Effector memory CD4-positive, alpha-beta T cell (primary cell): ENCODE data around the gene MEGF8.

Experiments used
- DNase-seq, 3 donors: peaks; one replicate each; pipeline ENCODE4 v3.0.0-alpha.2; 2020
- H3K27ac ChIP-seq: 2 replicates; pipeline ENCODE4 v1.7.0; 2013; ENCODE audit warnings: mild to moderate bottlenecking, low read length, moderate library complexity; ENCODE audit not compliant: insufficient read depth, poor library complexity, severe bottlenecking
- H3K27me3 ChIP-seq: replicated peaks from 2 replicates; pipeline ENCODE4 v1.7.0; 2013; ENCODE audit warnings: mild to moderate bottlenecking, low read length; ENCODE audit not compliant: insufficient read depth, control insufficient read depth, poor library complexity, severe bottlenecking
- H3K36me3 ChIP-seq: 2 replicates; pipeline ENCODE4 v1.7.0; 2013; ENCODE audit warnings: mild to moderate bottlenecking, low read length, moderate library complexity; ENCODE audit not compliant: control insufficient read depth, insufficient read depth
- H3K4me1 ChIP-seq: 2 replicates; pipeline ENCODE4 v1.7.0; 2013; ENCODE audit warnings: low read length, mild to moderate bottlenecking; ENCODE audit not compliant: control insufficient read depth, insufficient read depth, poor library complexity, severe bottlenecking
- H3K4me3 ChIP-seq: 2 replicates; pipeline ENCODE4 v1.7.0; 2013; ENCODE audit warnings: low read length, low read depth, mild to moderate bottlenecking; ENCODE audit not compliant: insufficient read depth, poor library complexity, severe bottlenecking
- H3K9me3 ChIP-seq: 2 replicates; pipeline ENCODE4 v1.7.0; 2013; ENCODE audit warnings: mild to moderate bottlenecking, low read length, moderate library complexity; ENCODE audit not compliant: control insufficient read depth

Gene MEGF8

DNA sequence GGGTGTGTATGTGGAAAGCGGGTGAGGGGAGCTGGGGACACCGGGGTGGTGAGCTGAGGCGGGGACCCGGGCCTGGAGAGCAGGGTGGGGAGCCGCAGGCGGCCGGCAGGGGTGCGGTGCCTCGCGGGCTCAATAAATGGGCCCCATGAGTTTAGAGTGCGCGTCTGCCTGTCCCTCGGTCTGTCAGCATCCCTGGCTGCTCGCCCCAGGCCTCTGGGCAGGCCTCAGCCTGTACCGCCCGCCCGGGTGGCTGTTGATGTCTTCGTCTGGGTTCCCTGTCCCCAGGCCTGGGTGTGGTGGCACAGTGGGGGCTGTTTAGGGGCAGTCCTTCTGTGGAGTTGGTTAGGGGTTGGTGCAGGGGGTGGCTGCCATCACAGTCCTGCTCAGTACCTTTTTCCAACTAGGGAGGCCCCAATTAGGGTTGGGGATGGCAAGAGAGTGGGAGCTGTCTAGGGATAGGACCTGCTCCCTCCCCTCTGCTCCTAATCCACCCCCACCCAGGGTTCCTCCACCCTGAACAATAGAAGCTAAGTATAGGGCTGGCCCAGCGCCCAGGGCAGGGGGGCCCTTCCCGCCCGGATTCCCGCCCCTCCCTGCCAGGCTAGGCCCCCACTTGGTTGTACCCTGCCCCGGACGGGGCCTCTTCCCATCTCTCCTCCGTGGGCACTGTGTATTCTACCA, 44.1 kb upstream of the MEGF8 start:
- peak overlapping the region; percentile 75 for H3K27ac ChIP-seq
- no peaks in the 10 kb centered on the region for H3K9me3 ChIP-seq
- H3K4me1 ChIP-seq: peaks cover 46% of the 10 kb centered on the region
- no peaks in the 10 kb centered on the region for H3K27me3 ChIP-seq
- H3K36me3 ChIP-seq: no peaks in the 10 kb centered on the region
- peak overlapping the region; percentile 5 for H3K4me3 ChIP-seq
- DNase-seq: peak in 1 of 3 donors; percentile 22

DNA sequence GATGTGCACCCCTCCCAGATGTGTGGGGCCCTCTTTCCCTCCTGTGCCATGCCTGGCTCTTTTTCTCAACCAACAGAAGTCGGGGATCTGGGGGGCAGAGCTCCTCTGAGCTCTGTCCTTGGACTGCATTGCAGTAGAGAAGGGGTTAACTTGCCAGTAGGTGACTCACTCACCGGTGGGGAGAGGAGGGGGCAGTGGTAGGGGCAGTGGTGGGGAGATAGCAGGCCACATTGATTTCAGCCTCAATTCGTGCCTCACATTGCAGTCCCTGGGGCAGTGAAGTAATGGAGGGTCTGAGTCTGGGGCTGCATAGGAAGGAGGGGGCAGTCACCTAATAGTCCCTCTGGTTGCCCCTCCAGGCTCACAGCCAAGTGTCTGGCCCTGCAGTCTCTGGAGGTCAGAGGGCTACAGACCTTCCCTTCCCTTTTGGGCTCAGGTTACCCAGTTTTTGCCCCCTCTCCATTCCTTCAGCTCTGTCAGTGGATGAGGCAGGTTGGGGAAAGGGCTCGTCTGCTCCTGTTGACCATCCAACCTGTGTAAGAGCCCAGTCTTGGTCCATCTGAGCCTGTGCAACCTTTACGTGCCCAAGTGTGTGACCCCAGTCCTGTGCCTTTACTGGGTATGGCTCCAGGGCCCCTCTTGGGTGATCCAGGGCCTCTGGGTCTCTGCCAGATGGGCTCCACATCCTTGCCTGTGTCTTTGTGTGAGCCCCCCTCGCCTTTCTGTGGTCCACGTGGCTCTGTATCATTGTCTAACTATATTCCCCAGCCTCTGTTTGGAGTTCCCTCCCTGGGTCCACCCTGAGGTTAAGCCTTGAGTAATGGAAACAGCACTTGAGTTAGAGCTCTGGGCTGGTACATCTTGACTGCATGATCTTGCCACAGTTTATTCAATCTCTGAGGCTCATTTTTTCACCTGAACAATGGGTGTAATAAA, 43.3 kb upstream of the MEGF8 start:
- Histone ChIP-seq H3K27ac (peak overlapping the region; percentile 75), H3K4me3 (peak overlapping the region; percentile 11), H3K4me1 (peaks cover 41% of the 10 kb centered on the region), H3K36me3 (peaks cover 6% of the 10 kb centered on the region), H3K9me3 (no peaks in the 10 kb centered on the region), H3K27me3 (no peaks in the 10 kb centered on the region)
- DNase-seq: no peak

DNA sequence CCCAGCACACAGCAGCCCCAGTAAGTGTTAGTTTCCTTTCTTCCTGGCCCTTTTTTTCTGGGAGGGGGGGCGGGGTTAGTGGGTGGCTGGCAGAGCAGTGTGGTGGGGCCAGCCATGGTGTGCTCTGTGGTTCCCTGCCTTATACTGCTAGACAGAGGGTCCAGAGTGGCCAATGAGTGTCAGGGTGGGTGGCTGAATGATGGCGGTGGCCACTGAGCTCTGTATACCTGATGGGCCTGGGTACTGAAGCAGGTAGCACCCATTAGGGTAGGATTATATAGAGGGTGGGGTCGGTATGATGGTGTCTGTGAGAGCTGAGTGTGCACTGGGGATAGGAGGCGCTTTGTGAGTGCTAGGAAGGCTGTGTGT, 42.6 kb upstream of the MEGF8 start:
- H3K4me3 ChIP-seq: peak overlapping the region; percentile 49
- H3K4me1 ChIP-seq: peaks cover 41% of the 10 kb centered on the region
- no peaks in the 10 kb centered on the region for H3K9me3 ChIP-seq
- H3K36me3 ChIP-seq: peaks cover 13% of the 10 kb centered on the region
- DNase-seq: no peak
- peak overlapping the region; percentile 85 for H3K27ac ChIP-seq
- no peaks in the 10 kb centered on the region for H3K27me3 ChIP-seq

DNA sequence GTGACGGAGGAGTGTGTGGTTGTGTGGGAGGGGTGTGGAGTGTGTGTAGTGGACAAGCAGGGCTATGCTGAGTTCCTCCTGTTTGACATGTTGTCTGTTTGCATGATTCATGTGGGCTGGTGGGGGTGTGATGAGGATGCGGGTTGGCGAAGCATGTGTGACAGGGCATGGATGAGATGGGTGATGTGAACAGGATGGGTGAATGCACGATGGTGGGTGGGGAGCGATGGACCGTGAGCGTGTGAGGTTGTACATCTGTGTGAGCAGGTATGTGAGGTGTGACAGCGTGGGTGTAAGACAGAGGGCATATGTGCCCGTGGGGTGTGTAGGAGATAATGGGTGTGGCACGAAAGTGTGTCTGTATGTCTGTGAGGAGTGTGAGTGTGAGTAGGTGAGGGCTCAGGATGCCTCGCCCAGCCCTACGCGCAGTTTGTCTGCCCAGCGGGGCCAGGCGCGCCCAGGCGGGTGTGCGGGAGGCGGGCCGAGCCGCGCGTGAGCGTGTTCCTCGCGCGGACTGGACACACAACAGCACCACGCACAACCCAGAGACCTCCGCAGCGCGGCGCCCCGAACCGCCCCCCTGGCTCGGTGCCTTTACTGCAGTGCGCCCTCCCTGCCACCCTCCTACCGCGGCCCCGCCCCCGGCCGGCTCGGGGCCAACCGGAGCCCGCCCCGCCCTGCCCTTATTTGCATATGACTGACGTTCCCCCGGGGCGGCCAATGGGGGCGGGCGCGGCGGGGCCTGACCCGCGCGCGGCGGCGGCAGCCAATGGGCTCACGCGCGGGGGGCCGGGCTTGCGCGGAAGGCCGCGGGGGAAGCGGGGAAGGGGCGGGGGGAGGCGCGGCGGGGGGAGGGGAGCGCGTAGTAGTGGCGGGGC, 42.0 kb upstream of the MEGF8 start:
- Histone ChIP-seq H3K36me3 (peaks cover 20% of the 10 kb centered on the region), H3K4me1 (peaks cover 41% of the 10 kb centered on the region), H3K27me3 (no peaks in the 10 kb centered on the region), H3K9me3 (no peaks in the 10 kb centered on the region), H3K27ac (peak overlapping the region; percentile 85), H3K4me3 (peak overlapping the region; percentile 49)
- peak; percentile 94 to 95 (median 95) for DNase-seq

DNA sequence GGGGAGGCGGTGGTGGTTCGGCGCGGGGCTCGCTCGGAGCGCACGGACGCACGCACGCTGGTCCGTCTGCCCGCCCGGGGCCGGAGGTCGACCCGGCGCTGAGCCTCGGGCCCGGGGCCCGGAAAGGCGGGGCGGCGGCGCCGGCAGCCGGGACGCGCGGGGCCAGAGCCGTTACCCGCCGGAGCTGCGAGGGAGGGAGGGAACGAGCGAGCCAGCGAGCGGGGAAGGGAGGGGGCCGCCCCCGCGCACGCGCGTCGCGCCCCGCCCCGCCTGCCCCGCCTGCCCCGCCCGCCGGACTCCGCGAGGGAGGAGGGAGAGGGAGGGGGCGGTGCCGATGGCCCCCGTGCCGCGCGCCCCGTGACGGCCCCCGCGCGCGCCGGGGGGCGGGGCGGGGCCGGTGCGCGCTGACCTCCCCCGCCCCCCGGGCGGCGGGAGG, 41.4 kb upstream of the MEGF8 start:
- H3K9me3 ChIP-seq: no peaks in the 10 kb centered on the region
- H3K4me1 ChIP-seq: peaks cover 39% of the 10 kb centered on the region
- H3K36me3 ChIP-seq: peaks cover 26% of the 10 kb centered on the region
- H3K27ac ChIP-seq: peak overlapping the region; percentile 57
- no peak overlapping the region for H3K4me3 ChIP-seq
- H3K27me3 ChIP-seq: no peaks in the 10 kb centered on the region
- DNase-seq: peak; percentile 79 to 85 (median 83)

DNA sequence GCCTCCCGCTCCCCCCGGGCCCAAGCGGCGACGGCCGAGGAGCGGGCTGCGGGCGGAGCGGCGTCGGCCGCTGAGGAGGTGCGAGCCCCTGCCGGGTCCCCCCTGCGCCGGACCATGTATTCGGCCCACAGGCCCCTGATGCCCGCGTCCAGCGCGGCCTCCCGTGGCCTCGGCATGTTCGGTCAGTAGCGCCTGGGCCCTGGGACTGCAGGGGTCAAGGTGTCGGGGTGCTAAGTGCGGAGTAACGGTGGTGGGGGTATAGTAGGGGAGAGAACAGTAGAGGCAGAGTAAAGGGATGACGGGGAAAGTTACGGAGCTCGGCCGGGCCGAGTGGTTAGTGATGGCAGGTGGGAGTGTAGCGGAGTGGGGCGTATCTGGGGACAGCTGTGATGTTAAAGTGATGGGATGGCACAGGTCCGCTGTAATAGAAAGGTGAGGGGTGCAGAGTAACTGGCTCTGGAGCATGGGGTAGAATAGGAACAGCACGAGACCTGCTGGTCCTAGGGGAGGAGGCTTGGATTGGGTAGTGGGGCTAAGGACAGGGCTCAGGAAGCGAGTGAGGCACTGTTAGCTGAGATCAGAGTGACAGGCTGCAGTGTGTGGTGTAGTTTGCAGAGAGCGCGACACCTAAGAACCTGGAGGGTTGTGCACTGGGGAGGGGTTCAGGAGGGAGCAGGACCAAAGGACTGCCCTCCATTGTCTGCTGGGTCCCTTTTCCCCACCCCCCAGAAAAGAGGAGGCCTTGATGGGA, 40.7 kb upstream of the MEGF8 start:
- no peak for DNase-seq
- H3K27me3 ChIP-seq: no peaks in the 10 kb centered on the region
- H3K4me1 ChIP-seq: peaks cover 33% of the 10 kb centered on the region
- peaks cover 31% of the 10 kb centered on the region for H3K36me3 ChIP-seq
- no peaks in the 10 kb centered on the region for H3K9me3 ChIP-seq
- H3K27ac ChIP-seq: peak overlapping the region; percentile 72
- peak overlapping the region; percentile 67 for H3K4me3 ChIP-seq

DNA sequence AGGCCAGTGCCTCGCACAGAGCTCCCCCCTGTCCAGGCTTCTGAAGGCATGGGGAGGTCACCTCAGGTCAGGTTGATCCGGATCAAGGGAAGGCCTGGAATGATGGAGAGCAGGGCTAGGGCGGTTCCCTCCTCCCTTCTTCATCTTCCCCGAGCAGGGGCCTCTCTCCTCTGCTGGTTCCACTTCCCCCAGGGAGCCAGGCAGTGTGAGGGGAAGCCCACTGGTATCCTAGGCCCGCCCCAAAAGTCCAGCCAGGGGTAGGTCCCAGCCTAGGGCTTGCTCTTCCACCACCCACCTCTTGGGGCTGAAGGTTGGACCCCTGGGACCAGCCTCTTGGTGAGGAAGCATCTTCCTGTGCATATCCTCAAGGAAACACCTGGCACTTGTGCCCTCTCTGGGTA, 39.9 kb upstream of the MEGF8 start:
- Histone ChIP-seq H3K27ac (peak overlapping the region; percentile 72), H3K4me3 (no peak overlapping the region), H3K36me3 (peaks cover 39% of the 10 kb centered on the region), H3K4me1 (peaks cover 33% of the 10 kb centered on the region), H3K9me3 (no peaks in the 10 kb centered on the region), H3K27me3 (no peaks in the 10 kb centered on the region)
- DNase-seq: no peak

DNA sequence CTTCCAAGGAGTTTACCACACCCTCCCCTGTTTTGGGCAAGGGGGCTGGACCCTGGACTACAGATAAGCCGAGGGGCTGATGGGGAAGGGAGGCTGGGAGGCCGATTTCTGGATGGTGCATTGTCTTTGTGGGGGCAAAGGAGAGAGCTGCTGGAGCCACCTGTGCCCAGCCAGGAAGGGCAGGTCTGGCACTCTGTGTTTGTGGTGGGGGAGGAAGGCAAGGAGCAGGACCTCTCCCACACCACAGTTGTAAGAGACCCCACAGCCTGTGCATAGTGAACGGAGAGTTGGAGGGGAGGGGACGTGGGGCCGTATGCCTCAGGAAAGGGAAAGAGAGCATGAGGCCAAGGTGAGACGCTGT, 39.5 kb upstream of the MEGF8 start:
- no peak overlapping the region for H3K27ac ChIP-seq
- H3K4me1 ChIP-seq: peaks cover 33% of the 10 kb centered on the region
- no peak overlapping the region for H3K4me3 ChIP-seq
- peaks cover 43% of the 10 kb centered on the region for H3K36me3 ChIP-seq
- DNase-seq: no peak
- H3K27me3 ChIP-seq: no peaks in the 10 kb centered on the region
- no peaks in the 10 kb centered on the region for H3K9me3 ChIP-seq

DNA sequence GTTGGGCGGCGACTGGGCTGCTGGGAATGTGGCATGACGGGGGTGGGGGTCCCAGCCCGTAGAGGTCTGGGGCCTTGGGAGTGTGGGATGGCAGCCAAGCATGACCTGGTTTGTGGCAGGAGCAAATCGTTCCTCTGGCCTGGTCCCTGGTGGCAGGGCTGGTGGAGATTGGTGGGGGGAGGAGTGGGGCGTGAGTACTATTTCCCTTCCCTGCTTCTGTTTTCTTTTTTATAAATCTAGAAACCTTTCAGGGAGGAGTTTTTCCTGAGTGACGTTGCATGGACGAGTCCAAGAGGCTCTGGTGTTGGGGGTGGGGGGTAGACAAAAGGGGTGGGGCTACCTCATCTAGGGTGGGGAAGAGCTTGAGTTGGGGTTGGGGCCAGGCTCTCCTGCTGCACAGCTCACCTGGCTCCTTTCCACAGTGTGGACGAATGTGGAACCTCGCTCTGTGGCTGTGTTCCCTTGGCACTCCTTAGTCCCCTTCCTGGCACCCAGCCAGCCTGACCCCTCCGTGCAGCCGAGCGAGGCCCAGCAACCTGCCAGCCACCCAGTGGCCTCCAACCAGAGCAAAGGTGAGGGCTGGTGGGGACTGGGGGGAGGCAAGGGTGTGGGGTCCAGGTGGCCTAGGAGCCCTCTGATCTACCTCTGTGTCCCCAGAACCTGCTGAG, 39.0 kb upstream of the MEGF8 start:
- peaks cover 47% of the 10 kb centered on the region for H3K36me3 ChIP-seq
- H3K27me3 ChIP-seq: no peaks in the 10 kb centered on the region
- peaks cover 28% of the 10 kb centered on the region for H3K4me1 ChIP-seq
- no peaks in the 10 kb centered on the region for H3K9me3 ChIP-seq
- H3K27ac ChIP-seq: no peak overlapping the region
- DNase-seq: no peak
- H3K4me3 ChIP-seq: no peak overlapping the region
